Aorta (tissue), 5 donors: ENCODE results near the gene PARD3. TPM values are rescaled to one million over a fixed set of nuclear protein-coding genes. Genes with fewer than 3 reads are reported as not detected.
A peak's percentile ranks its signal among the peaks of the same experiment; 100 is the strongest.

Experiments
- ATAC-seq: fragments of 200-7000 bp; cut with Tn5 transposase; one replicate; pipeline ENCODE4 v1.9.1; 2022; ENCODE audit warnings: moderate library complexity; ENCODE audit not compliant: low FRiP score
- DNase-seq, 2 donors: peaks; one replicate each; pipeline ENCODE4 v3.0.0-alpha.2; 2020
- H3K27ac ChIP-seq, 2 donors: one replicate each; pipeline ENCODE4 v1.5.1; 2013; ENCODE audit warnings: low read length in 2 of 2, mild to moderate bottlenecking in 2 of 2, moderate library complexity in 2 of 2, control low read depth in 1 of 2, inconsistent platforms in 1 of 2, low read depth in 1 of 2
- H3K27me3 ChIP-seq, 2 donors: one replicate each; pipeline ENCODE4 v1.6.1; 2013; ENCODE audit warnings: control low read depth in 1 of 2, low read length in 1 of 2, mild to moderate bottlenecking in 1 of 2, moderate library complexity in 1 of 2; ENCODE audit not compliant: insufficient read depth in 2 of 2, control insufficient read depth in 1 of 2
- H3K36me3 ChIP-seq, 2 donors: one replicate each; pipeline ENCODE4 v1.6.1; 2013; ENCODE audit warnings: control low read depth in 1 of 2, low read length in 1 of 2, mild to moderate bottlenecking in 1 of 2; ENCODE audit not compliant: insufficient read depth in 2 of 2, control insufficient read depth in 1 of 2
- H3K4me1 ChIP-seq, 2 donors: one replicate each; pipeline ENCODE4 v1.6.1; 2013; ENCODE audit warnings: low read length in 2 of 2, control low read depth in 1 of 2, mild to moderate bottlenecking in 1 of 2, moderate library complexity in 1 of 2; ENCODE audit not compliant: insufficient read depth in 2 of 2, control insufficient read depth in 1 of 2
- H3K4me3 ChIP-seq, 2 donors: one replicate each; pipeline ENCODE4 v1.5.1; 2013; ENCODE audit warnings: low read length in 2 of 2, control low read depth in 1 of 2, mild to moderate bottlenecking in 1 of 2
- H3K9me3 ChIP-seq: one replicate; pipeline ENCODE4 v1.6.1; 2013; ENCODE audit warnings: mild to moderate bottlenecking, low read length; ENCODE audit not compliant: control insufficient read depth
- whole genome bisulfite sequencing, 2 donors: extraction: QIAGEN DNeasy Blood & Tissue Kit; methylation state at CpG; one replicate each; pipeline ENCODE4 v1.1.7; 2013; 5-methylcytosine and 5-hydroxymethylcytosine counted together
- intact Hi-C, 2 donors: fragments of 100-400 bp; cut with DNase I; formaldehyde crosslinking; loops; one replicate each; pipeline versions ENCODE4 v1.14.2 to v1.15.0; 2022
- polyA plus RNA-seq, 2 donors: library from polyadenylated mRNA; stranded (reverse); fragments of 200-250 nt; gene quantifications; one replicate each; pipeline ENCODE4 v1.2.3, GENCODE V29; 2013
- total RNA-seq, 2 donors: library from RNA; stranded (reverse); fragmentation: NEBNext Ultra II Directional; extraction: Animal tissue kit (Norgen Biotek cat#: 25700); gene quantifications; one replicate each; pipeline ENCODE4 v1.2.1, GENCODE V29; 2021
- donor health status: healthy with polysubstance abuse.
- donor health status: Bipolar disorder and iron deficiency.
- donor health status: DM: no; HTN: no; CAD: no.
- donor health status: DM: no; HTN: no; CAD: no.
- donor health status: DM: yes; HTN: yes; CAD: no.

PARD3 gene
- total and polyA plus RNA-seq, 4 donors: 6.4 to 33.0 (median 28.7) TPM

DNA sequence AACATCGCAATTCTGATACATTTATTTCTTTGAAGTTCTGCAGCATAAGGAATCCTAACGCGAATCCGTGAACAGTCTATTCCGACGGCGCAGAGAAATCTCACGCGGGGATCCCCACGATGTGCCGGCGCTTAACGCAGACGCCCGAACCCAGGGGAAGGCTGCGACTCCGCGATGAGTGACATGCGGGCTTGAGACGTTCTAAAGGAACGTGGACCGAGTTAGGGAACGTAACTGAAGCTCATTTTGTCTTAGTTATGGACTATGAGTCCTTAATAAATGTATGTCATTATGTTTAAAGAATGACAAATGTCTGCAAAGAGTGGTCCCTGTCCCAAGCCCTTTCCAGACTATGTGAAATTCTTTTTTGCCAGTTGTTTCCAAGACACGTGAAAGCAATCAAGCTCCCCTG is 995 bp upstream of the PARD3 start:
- Histone ChIP-seq H3K4me1 (no peaks in the 10 kb centered on the region), H3K36me3 (no peaks in the 10 kb centered on the region), H3K27me3 (no peaks in the 10 kb centered on the region), H3K4me3 (peak overlapping the region; percentile 30 to 86), H3K27ac (no peak overlapping the region), H3K9me3 (no peaks in the 10 kb centered on the region)
- intact Hi-C loops: loop anchor here (5.0 to 10.0 kb wide), 3 partner anchors 111 to 154 kb away; no protein-coding TSS in a partner anchor
- 0 to 1% methylated on average over 24 of the region's 24 CpGs for WGBS, 2 donors
- no peak for DNase-seq
- ATAC-seq: no peak

DNA sequence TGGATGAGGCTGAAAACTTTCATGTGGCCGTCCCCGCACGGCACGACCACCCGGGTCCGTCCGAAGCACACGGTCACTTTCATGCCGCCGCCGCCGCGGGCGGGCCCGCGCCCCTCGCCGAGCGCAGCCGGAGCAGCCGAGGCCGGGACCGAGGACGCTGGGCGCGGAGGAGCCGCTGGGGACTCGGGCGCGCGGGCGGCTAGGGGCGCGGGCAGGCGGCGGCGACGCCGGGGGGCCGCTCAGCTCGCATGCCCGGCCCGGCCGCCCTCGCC is 247 bp downstream of the PARD3 start:
- no peaks in the 10 kb centered on the region for H3K4me1 ChIP-seq
- H3K36me3 ChIP-seq: no peaks in the 10 kb centered on the region
- DNase-seq (no peak), ATAC-seq (no peak)
- H3K27ac ChIP-seq: no peak overlapping the region
- peak overlapping the region; percentile 83 to 86 for H3K4me3 ChIP-seq
- no peaks in the 10 kb centered on the region for H3K27me3 ChIP-seq
- H3K9me3 ChIP-seq: no peaks in the 10 kb centered on the region
- 1% methylated on average over 15 to 45 of the region's 45 CpGs for WGBS, 2 donors
- intact Hi-C loops: loop anchor here (5.0 to 10.0 kb wide), 3 partner anchors 110 to 153 kb away; no protein-coding TSS in a partner anchor

DNA sequence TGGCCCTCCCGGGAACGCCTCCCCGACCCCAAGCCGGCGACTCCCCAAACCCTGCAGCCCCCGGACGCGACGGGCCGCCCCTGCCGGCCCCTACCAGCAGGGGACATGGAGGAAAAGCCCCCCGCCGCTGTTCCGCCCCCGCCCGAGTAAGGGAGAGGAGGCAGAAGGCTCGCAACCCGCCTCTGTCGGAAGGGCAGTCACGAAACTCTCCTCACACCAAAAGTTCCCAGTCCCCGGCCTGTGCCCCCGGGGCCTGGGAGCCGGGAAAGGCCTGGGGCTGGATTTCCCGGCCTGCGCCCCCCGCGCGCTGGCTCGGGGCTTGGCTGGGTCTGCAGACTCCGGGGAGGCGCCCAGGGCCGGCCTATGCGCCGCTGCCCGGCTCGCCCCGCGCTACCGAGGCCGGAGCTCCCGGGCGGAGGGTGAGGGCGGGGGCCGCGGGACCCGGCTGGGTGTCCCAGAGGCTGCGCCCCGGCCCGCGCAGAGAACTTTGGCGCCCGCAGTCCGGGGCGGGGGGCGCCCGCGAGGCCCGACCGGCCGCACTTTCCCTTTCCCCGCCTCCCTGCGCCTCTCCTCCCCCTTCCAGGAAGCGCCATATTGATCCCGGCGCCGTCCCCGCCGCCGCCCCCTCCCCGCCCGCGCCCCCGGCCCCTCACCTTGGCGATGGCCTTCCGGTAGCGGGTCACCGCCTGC is 728 bp downstream of the PARD3 start:
- intact Hi-C loops: loop anchor here (10.0 kb wide), 2 partner anchors 110 to 150 kb away; no protein-coding TSS in a partner anchor
- H3K9me3 ChIP-seq: no peaks in the 10 kb centered on the region
- ATAC-seq: peak; percentile 55
- WGBS, 2 donors: 1% methylated on average over 63 to 77 of the region's 77 CpGs
- H3K27ac ChIP-seq: peak overlapping the region in 1 of 2 donors; percentile 9
- H3K4me3 ChIP-seq: peak overlapping the region; percentile 83 to 86
- H3K27me3 ChIP-seq: no peaks in the 10 kb centered on the region
- DNase-seq: peak; percentile 51 to 84
- no peaks in the 10 kb centered on the region for H3K4me1 ChIP-seq
- no peaks in the 10 kb centered on the region for H3K36me3 ChIP-seq

DNA sequence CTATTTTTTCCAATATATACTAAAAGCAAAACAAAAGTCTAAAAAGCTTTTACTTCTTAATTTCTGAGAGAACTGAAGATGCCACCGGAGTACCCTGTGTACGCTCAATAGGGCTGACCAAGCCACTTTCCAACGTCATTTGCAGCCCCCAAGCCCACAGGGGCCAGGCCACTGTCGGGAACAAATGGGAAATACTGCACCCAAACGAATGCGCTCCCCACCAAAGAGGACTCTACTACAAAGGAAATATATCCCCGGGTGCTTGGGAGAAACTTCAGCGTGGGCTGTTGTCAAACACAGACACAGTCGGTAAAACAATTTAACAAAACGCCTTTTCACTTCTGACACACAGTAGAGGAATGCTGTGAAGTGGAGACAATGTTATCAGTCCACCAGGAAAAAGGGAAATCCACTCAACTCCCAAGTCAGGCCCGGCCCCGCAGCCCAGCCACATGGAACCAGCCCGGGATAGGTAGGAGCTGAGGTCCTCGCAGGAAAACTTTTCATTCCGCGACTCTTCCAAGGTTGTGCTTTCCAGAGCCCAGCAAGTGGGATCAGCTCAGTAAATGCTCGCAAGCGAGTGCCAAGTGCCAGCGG is 1.4 kb downstream of the PARD3 start:
- peak; percentile 36 for ATAC-seq

DNA sequence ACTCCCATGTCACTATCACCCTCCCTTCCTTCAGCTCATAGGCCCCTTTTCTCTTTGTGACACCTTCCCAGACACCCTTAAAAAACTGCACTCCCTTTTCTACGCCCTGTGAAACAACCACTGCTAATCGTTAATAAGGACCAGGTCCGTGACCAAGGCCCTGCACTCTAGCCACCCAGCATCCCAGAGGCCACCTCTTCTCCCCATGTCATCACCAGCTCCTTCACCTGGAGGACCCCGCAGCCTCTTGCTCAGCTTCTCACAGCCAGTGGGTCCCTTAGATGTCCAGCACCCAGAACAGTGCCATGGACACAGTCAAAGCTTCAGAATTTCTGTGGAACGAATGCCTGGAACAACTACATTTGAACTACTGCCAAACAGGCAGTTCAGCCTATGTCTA is 2.3 kb downstream of the PARD3 start:
- H3K4me1 ChIP-seq: no peaks in the 10 kb centered on the region
- H3K27ac ChIP-seq: no peak overlapping the region
- H3K36me3 ChIP-seq: no peaks in the 10 kb centered on the region
- ATAC-seq: no peak
- no peaks in the 10 kb centered on the region for H3K27me3 ChIP-seq
- intact Hi-C loops: loop anchor here (10.0 kb wide), 2 partner anchors 108 to 148 kb away; no protein-coding TSS in a partner anchor
- no peak overlapping the region for H3K4me3 ChIP-seq
- no peaks in the 10 kb centered on the region for H3K9me3 ChIP-seq
- DNase-seq: no peak
- WGBS, 2 donors: 67 to 69% methylated on average over 5 of the region's 5 CpGs

More for the DNA sequence above, 1.4 kb downstream of the PARD3 start:
- H3K27ac ChIP-seq: no peak overlapping the region
- no peaks in the 10 kb centered on the region for H3K9me3 ChIP-seq
- no peaks in the 10 kb centered on the region for H3K36me3 ChIP-seq
- no peaks in the 10 kb centered on the region for H3K4me1 ChIP-seq
- intact Hi-C loops: loop anchor here (10.0 kb wide), 2 partner anchors 109 to 149 kb away; no protein-coding TSS in a partner anchor
- H3K4me3 ChIP-seq: peak overlapping the region; percentile 83 to 86
- DNase-seq: peak in 1 of 2 donors; percentile 53
- no peaks in the 10 kb centered on the region for H3K27me3 ChIP-seq
- WGBS, 2 donors: 10 to 11% methylated on average over 19 of the region's 19 CpGs

DNA sequence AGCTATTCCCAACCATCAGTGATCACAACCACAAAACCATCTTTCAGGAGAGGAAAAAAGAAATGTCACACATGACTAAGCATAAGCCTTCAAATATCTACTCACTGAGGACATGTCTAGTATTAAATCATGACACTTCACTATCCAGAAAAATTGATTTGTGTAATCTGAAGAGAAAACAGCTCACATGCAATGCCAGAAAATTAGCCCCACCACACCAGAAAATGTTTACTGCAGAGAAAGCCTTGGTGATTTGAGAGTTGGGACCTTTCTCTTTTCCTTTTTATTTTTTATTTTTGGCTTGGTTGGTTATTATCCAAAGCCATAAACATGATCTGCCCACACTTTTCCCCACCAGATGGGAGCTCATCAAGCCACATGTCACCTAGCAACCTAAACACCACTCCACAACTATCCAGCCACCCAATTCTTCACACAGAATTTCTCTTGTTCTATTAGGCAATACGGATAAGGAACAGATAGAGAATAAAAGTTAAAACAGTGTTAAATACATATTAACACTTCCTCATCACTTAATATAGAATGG is 3.1 kb downstream of the PARD3 start:
- DNase-seq (no peak), ATAC-seq (no peak)
- no peaks in the 10 kb centered on the region for H3K36me3 ChIP-seq
- no peaks in the 10 kb centered on the region for H3K9me3 ChIP-seq
- intact Hi-C loops: loop anchor here (10.0 kb wide), 2 partner anchors 107 to 147 kb away; no protein-coding TSS in a partner anchor
- H3K4me3 ChIP-seq: no peak overlapping the region
- H3K27ac ChIP-seq: no peak overlapping the region
- no peaks in the 10 kb centered on the region for H3K4me1 ChIP-seq
- H3K27me3 ChIP-seq: no peaks in the 10 kb centered on the region
- 95 to 96% methylated on average over 1 of the region's 1 CpG for WGBS, 2 donors

DNA sequence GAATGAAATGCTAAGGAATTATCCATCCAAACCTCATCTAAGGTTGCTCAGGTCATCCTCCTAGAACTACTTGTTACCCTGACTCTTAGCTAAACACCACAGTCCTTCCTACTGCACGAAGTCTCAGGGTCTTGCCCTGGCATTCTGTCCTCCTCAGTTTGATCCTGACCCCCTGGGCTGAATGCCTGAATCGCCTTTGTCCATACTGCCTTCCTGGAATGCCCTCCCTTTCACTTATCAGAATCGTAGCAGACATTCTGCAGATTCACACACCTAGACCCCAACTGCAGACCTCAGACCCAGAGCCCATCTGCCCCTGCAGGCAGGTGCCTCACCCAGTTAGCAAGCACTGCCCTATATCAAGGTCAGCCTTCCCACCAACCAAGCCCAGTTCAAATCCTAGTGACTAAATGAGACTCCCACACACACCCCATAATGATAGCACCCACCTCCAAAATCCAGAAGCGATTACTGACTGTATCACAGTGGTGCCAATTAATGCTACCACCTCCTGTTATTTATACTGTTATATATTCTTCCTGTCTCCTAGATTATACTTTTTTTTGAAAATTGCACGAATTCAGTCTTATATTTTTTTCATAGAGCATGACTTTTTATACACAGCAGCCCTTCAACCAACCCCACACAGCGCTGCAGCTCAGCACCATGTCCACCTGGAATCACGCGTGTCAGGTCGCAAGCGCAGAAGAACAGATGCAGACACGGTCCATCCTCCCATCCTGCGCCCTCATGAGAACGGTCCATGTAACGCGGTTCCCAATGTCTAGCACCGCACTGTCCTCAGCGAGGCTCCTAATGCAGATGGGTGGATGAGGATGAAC is 3.7 kb downstream of the PARD3 start:
- 93% methylated on average over 17 of the region's 17 CpGs for WGBS, 2 donors
- Histone ChIP-seq H3K27me3 (no peaks in the 10 kb centered on the region), H3K4me1 (no peaks in the 10 kb centered on the region), H3K4me3 (no peak overlapping the region), H3K36me3 (no peaks in the 10 kb centered on the region), H3K9me3 (no peaks in the 10 kb centered on the region), H3K27ac (no peak overlapping the region)
- ATAC-seq: no peak
- intact Hi-C loops: loop anchor here (10.0 kb wide), 2 partner anchors 107 to 147 kb away; no protein-coding TSS in a partner anchor
- no peak for DNase-seq

DNA sequence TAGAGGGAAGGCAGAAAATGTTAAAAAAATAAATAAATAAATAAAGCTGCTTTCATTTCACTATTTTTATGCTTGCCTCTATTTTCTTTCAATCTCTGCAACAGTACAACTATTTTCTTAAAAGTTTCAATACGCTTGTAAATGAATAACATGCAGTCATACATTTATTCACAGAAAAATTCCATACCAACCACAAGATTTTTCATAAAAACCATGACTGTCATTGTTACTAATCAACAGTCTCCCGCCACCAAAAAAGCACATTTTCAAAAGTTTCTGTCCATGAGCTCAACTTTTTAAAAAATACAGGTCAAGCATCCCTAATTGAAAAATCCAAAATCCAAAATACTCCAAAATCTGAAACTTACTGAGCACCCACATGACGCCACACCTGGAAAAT is 5.3 kb downstream of the PARD3 start:
- intact Hi-C loops: loop anchor here (10.0 kb wide), 2 partner anchors 105 to 145 kb away; no protein-coding TSS in a partner anchor
- Histone ChIP-seq H3K27ac (no peak overlapping the region), H3K36me3 (no peaks in the 10 kb centered on the region), H3K9me3 (no peaks in the 10 kb centered on the region), H3K4me1 (no peaks in the 10 kb centered on the region), H3K27me3 (no peaks in the 10 kb centered on the region), H3K4me3 (no peak overlapping the region)
- WGBS, 2 donors: 81 to 83% methylated on average over 3 of the region's 3 CpGs
- DNase-seq (no peak), ATAC-seq (no peak)
